Measurements from ENCODE around the gene GHRL. TPM values are rescaled to one million over a fixed set of nuclear protein-coding genes. Genes with fewer than 3 reads are reported as not detected.

GHRL gene
- total RNA-seq, 1 donor from 2014 or later, result not detected

GRCh38 chr3:10259798-10260197 lies 32.9 kb downstream of the GHRL start:
- no peaks in the 10 kb centered on the region for H3K9me3 ChIP-seq (ENCODE audit: low read depth)
- Mint-ChIP-seq H3K4me1 (peaks cover 13% of the 10 kb centered on the region), H3K4me3 (no peak overlapping the region), H3K27me3 (ENCODE audit: insufficient read depth, low read depth) (peaks cover 6% of the 10 kb centered on the region), H3K36me3 (peaks cover 39% of the 10 kb centered on the region), H3K9me3 (no peaks in the 10 kb centered on the region), H3K27ac (no peak overlapping the region)
- H3K9ac ChIP-seq, result no peak overlapping the region
- H3K36me3 ChIP-seq, result no peaks in the 10 kb centered on the region
- no peak overlapping the region for H3K4me2 ChIP-seq
- DNase-seq (ENCODE audit: low spot score), result no peak
- peaks cover 15% of the 10 kb centered on the region for H3F3A ChIP-seq (ENCODE audit: low read depth)
- no peak for TF ChIP-seq EZH2 (IDR thresholded peaks at IDR 0.05)
- TF ChIP-seq CTCF (IDR thresholded peaks at IDR 0.05), result no peak
- no peak for TF ChIP-seq EZH2phosphoT487 (IDR thresholded peaks at IDR 0.05)
- H2AFZ ChIP-seq (replicated peaks), result no peak overlapping the region
- no peak overlapping the region for H3K27ac ChIP-seq
- H3K4me1 ChIP-seq, result peaks cover 6% of the 10 kb centered on the region
- no peaks in the 10 kb centered on the region for H4K20me1 ChIP-seq (ENCODE audit: low read depth)
- H3K4me3 ChIP-seq, result no peak overlapping the region
- H3K27me3 ChIP-seq, result no peaks in the 10 kb centered on the region
- H3K79me2 ChIP-seq (ENCODE audit: low read depth), result peaks cover 24% of the 10 kb centered on the region

- H3K4me3 Mint-ChIP-seq, result no peak overlapping the region
- no peak for TF ChIP-seq CTCF (IDR thresholded peaks at IDR 0.05)
- no peak for TF ChIP-seq EZH2 (IDR thresholded peaks at IDR 0.05)
- TF ChIP-seq EZH2phosphoT487 (IDR thresholded peaks at IDR 0.05), result no peak
- H3K36me3 ChIP-seq, result no peaks in the 10 kb centered on the region
Observed at GRCh38 chr3:10259036-10259435, 33.7 kb downstream of the GHRL start.

GRCh38 chr3:10255835-10256234 lies 36.9 kb downstream of the GHRL start:
- H3K4me1 Mint-ChIP-seq, result peaks cover 3% of the 10 kb centered on the region
- Histone ChIP-seq H3K4me2 (no peak overlapping the region), H3K27me3 (no peaks in the 10 kb centered on the region), H3K4me1 (no peaks in the 10 kb centered on the region), H3K27ac (no peak overlapping the region), H2AFZ (replicated peaks) (no peak overlapping the region), H3F3A (ENCODE audit: low read depth) (no peaks in the 10 kb centered on the region), H3K9ac (no peak overlapping the region), H3K79me2 (ENCODE audit: low read depth) (peaks cover 32% of the 10 kb centered on the region), H3K36me3 (no peaks in the 10 kb centered on the region), H3K4me3 (no peak overlapping the region), H4K20me1 (ENCODE audit: low read depth) (no peaks in the 10 kb centered on the region), H3K9me3 (ENCODE audit: low read depth) (no peaks in the 10 kb centered on the region)
- no peak for DNase-seq (ENCODE audit: low spot score)
- no peaks in the 10 kb centered on the region for H3K9me3 Mint-ChIP-seq
- H3K4me3 Mint-ChIP-seq, result no peak overlapping the region
- peaks cover 31% of the 10 kb centered on the region for H3K36me3 Mint-ChIP-seq
- H3K27ac Mint-ChIP-seq, result no peak overlapping the region
- TF ChIP-seq EZH2 (IDR thresholded peaks at IDR 0.05) (no peak), CTCF (IDR thresholded peaks at IDR 0.05) (no peak), EZH2phosphoT487 (IDR thresholded peaks at IDR 0.05) (no peak)
- H3K27me3 Mint-ChIP-seq (ENCODE audit: insufficient read depth, low read depth), result peaks cover 6% of the 10 kb centered on the region

More at GRCh38 chr3:10259036-10259435, 33.7 kb downstream of the GHRL start:
- peaks cover 12% of the 10 kb centered on the region for H3F3A ChIP-seq (ENCODE audit: low read depth)
- no peak overlapping the region for H3K9ac ChIP-seq
- no peaks in the 10 kb centered on the region for H3K27me3 ChIP-seq
- H3K9me3 ChIP-seq (ENCODE audit: low read depth), result no peaks in the 10 kb centered on the region
- H4K20me1 ChIP-seq (ENCODE audit: low read depth), result no peaks in the 10 kb centered on the region
- Mint-ChIP-seq H3K9me3 (no peaks in the 10 kb centered on the region), H3K36me3 (peaks cover 36% of the 10 kb centered on the region), H3K27me3 (ENCODE audit: insufficient read depth, low read depth) (peaks cover 6% of the 10 kb centered on the region), H3K27ac (no peak overlapping the region), H3K4me1 (peaks cover 10% of the 10 kb centered on the region)
- H3K4me3 ChIP-seq, result no peak overlapping the region
- peaks cover 17% of the 10 kb centered on the region for H3K79me2 ChIP-seq (ENCODE audit: low read depth)
- no peak overlapping the region for H2AFZ ChIP-seq (replicated peaks)
- DNase-seq (ENCODE audit: low spot score), result no peak
- H3K4me1 ChIP-seq, result peaks cover 6% of the 10 kb centered on the region
- no peak overlapping the region for H3K27ac ChIP-seq
- H3K4me2 ChIP-seq, result no peak overlapping the region
